Neural cell (in vitro differentiated cells): ENCODE data around the gene PDS5A.

Source experiments
- CTCF ChIP-seq: fragments of 450-650 bp; IDR thresholded peaks from 2 replicates; pipeline ENCODE4 v1.5.1; 2014; ENCODE audit warnings: antibody characterized with exemption, mild to moderate bottlenecking, moderate library complexity; ENCODE audit not compliant: poor library complexity, severe bottlenecking
- EP300 ChIP-seq: fragments of 450-650 bp; conservative IDR thresholded peaks from 2 replicates; pipeline ENCODE4 v1.6.1; 2014; ENCODE audit warnings: antibody characterized with exemption, mild to moderate bottlenecking, moderate library complexity; ENCODE audit not compliant: poor library complexity, severe bottlenecking
- EZH2 ChIP-seq: fragments of 200-600, 300-800 bp; shearing (Covaris generic), sonication (generic); IDR thresholded peaks from 2 replicates; pipeline ENCODE4 v1.6.1; 2014; ENCODE audit warnings: antibody characterized with exemption, low read length, borderline replicate concordance, mild to moderate bottlenecking; ENCODE audit not compliant: insufficient read depth, poor library complexity, severe bottlenecking
- MXI1 ChIP-seq: fragments of 450-650 bp; conservative IDR thresholded peaks from 2 replicates; pipeline ENCODE4 v1.6.1; 2014; ENCODE audit warnings: antibody characterized with exemption, mild to moderate bottlenecking; ENCODE audit not compliant: poor library complexity, severe bottlenecking
- POLR2AphosphoS5 ChIP-seq: IDR thresholded peaks from 2 replicates; pipeline ENCODE4 v1.6.1; 2012
- RAD21 ChIP-seq: fragments of 450-650 bp; conservative IDR thresholded peaks from 2 replicates; pipeline ENCODE4 v1.6.1; 2014; ENCODE audit warnings: antibody characterized with exemption, mild to moderate bottlenecking, moderate library complexity
- REST ChIP-seq: IDR thresholded peaks from 2 replicates; pipeline ENCODE4 v1.6.1; 2012; ENCODE audit warnings: borderline replicate concordance
- SMC3 ChIP-seq: fragments of 450-650 bp; conservative IDR thresholded peaks from 2 replicates; pipeline ENCODE4 v1.6.1; 2014; ENCODE audit warnings: antibody characterized with exemption, mild to moderate bottlenecking, moderate library complexity; ENCODE audit not compliant: poor library complexity
- TAF1 ChIP-seq: IDR thresholded peaks from 2 replicates; pipeline ENCODE4 v1.6.1; 2012; ENCODE audit warnings: low read depth

DNA sequence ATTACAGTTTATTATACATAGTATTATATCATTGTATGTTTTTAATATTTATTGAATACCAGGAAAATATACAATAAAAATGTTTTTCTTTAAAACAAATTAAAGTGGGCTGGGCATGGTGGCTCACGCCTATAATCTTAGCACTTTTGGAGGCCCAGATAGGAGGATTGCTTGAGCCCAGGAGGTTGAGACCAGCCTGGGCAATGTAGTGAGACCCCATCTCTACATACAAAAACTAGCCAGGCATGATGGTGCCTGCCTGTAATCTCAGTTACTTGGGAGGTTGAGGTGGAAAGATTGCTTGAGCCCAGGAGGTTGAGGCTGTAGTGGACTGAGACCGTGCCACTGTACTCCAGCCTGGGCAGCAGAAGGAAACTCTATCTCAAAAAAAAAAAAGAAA lies 38.3 kb upstream of the PDS5A start:
- TF ChIP-seq SMC3 (no peak), CTCF (no peak), MXI1 (no peak), EZH2 (no peak), REST (no peak), EP300 (no peak), RAD21 (no peak), POLR2AphosphoS5 (no peak), TAF1 (no peak)
